Ishikawa (cell line): ENCODE data around the gene VWA3B.

Experiments used
- CEBPB ChIP-seq: IDR thresholded peaks from 2 replicates; pipeline ENCODE4 v1.6.1; 2012
- CREB1 ChIP-seq: IDR thresholded peaks from 2 replicates; pipeline ENCODE4 v1.6.1; 2012; ENCODE audit warnings: low read depth
- EGR1 ChIP-seq: IDR thresholded peaks from 2 replicates; pipeline ENCODE4 v1.6.1; 2012
- EP300 ChIP-seq: IDR thresholded peaks from 2 replicates; pipeline ENCODE4 v1.6.1; 2012; ENCODE audit warnings: borderline replicate concordance
- FOXM1 ChIP-seq: IDR thresholded peaks from 2 replicates; pipeline ENCODE4 v1.6.1; 2012; ENCODE audit warnings: low read depth, borderline replicate concordance
- MAX ChIP-seq: IDR thresholded peaks from 2 replicates; pipeline ENCODE4 v1.6.1; 2012
- NFIC ChIP-seq: IDR thresholded peaks from 2 replicates; pipeline ENCODE4 v1.6.1; 2012
- RAD21 ChIP-seq: IDR thresholded peaks from 2 replicates; pipeline ENCODE4 v1.6.1; 2012; ENCODE audit warnings: low read depth
- REST ChIP-seq: IDR thresholded peaks from 2 replicates; pipeline ENCODE4 v1.6.1; 2012; ENCODE audit warnings: low read depth, mild to moderate bottlenecking
- TAF1 ChIP-seq: IDR thresholded peaks from 2 replicates; pipeline ENCODE4 v1.6.1; 2012; ENCODE audit warnings: low read depth, mild to moderate bottlenecking
- TCF12 ChIP-seq: IDR thresholded peaks from 2 replicates; pipeline ENCODE4 v1.6.1; 2012; ENCODE audit warnings: low read depth
- TEAD4 ChIP-seq: IDR thresholded peaks from 2 replicates; pipeline ENCODE4 v1.6.1; 2012
- USF1 ChIP-seq: IDR thresholded peaks from 2 replicates; pipeline ENCODE4 v1.6.1; 2012
- YY1 ChIP-seq: IDR thresholded peaks from 2 replicates; pipeline ENCODE4 v1.6.1; 2012; ENCODE audit warnings: low read depth
- ZBTB7A ChIP-seq: IDR thresholded peaks from 2 replicates; pipeline ENCODE4 v1.6.1; 2012; ENCODE audit warnings: low read depth

Gene VWA3B

GRCh38 chr2:98093146-98093545, 6.2 kb downstream of the VWA3B start:
- TF ChIP-seq EP300 (no peak), ZBTB7A (no peak), TCF12 (no peak), TEAD4 (no peak), USF1 (no peak), FOXM1 (no peak), YY1 (no peak), CEBPB (no peak), NFIC (no peak)

GRCh38 chr2:98093611-98094010, 6.6 kb downstream of the VWA3B start:
- TF ChIP-seq FOXM1 = no peak
- no peak for TF ChIP-seq CREB1
- no peak for TF ChIP-seq EP300
- no peak for TF ChIP-seq TEAD4
- TF ChIP-seq USF1 = no peak
- no peak for TF ChIP-seq NFIC
- TF ChIP-seq MAX = no peak
- TF ChIP-seq EGR1 = no peak

GRCh38 chr2:98099939-98100743, 13.2 kb downstream of the VWA3B start:
- no peak for TF ChIP-seq EP300
- no peak for TF ChIP-seq NFIC
- TF ChIP-seq RAD21 = no peak
- TF ChIP-seq FOXM1 = no peak
- TF ChIP-seq ZBTB7A = no peak
- TF ChIP-seq USF1 = no peak
- TF ChIP-seq EGR1 = no peak
- TF ChIP-seq TEAD4 = no peak
- no peak for TF ChIP-seq CREB1
- TF ChIP-seq TAF1 = no peak
- TF ChIP-seq CEBPB = no peak
- no peak for TF ChIP-seq TCF12
- TF ChIP-seq MAX = no peak
- TF ChIP-seq YY1 = no peak
- TF ChIP-seq REST = no peak

- no peak for TF ChIP-seq CEBPB
- no peak for TF ChIP-seq NFIC
- no peak for TF ChIP-seq ZBTB7A
- no peak for TF ChIP-seq USF1
- TF ChIP-seq TCF12 = no peak
- TF ChIP-seq CREB1 = no peak
- TF ChIP-seq TEAD4 = no peak
- no peak for TF ChIP-seq RAD21
Observed at GRCh38 chr2:98102878-98103277, 15.9 kb downstream of the VWA3B start.

GRCh38 chr2:98108110-98108509, 21.1 kb downstream of the VWA3B start:
- TF ChIP-seq USF1 (no peak), EGR1 (no peak), RAD21 (no peak), FOXM1 (no peak), YY1 (no peak), REST (no peak)
